Measurements from ENCODE around the gene TIGD1. TPM values are rescaled to one million over a fixed set of nuclear protein-coding genes. Genes with fewer than 3 reads are reported as not detected.

The TIGD1 gene
- total and polyA plus RNA-seq, 2 of the 13 experiments (the other 11 are each of a cell fraction or from before 2014, with no cell fraction given): 3.5 to 9.5 TPM

DNA sequence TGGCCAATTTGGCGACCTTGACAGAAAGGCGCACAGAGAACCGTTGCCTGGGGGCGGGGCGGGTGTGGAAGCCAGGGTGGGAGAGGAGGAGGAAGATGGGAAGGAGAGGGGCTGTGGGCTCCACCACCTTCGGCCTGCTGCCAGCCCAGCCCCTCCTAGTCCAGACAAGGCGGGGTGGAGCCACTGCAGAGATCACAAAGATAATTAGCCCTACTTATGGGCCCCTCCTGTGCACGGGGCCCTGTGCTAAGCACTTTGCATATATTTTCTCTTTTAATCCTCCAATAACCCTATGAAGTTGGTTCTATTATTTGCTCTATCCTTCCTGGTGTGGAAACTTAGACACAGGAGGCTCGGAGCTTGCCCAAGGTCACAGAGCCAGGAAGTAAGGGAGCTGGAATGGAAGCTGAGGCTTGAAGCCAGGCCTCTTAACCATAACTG is 49.0 kb downstream of the TIGD1 start:
- Histone ChIP-seq H3K79me2 (ENCODE audit: insufficient read depth, low read length) (no peaks in the 10 kb centered on the region), H3K9me3 (ENCODE audit: low read length) (no peaks in the 10 kb centered on the region), H3K27ac (ENCODE audit: extremely low read length, insufficient read depth, low read length) (no peak overlapping the region), H3K36me3 (replicated peaks in 1 of 2; ENCODE audit: control insufficient read depth in 1 of 2, insufficient read depth in 2 of 2, low read length in 2 of 2) (no peaks in the 10 kb centered on the region), H4K20me1 (ENCODE audit: insufficient read depth, low read length) (no peaks in the 10 kb centered on the region), H3K9ac (ENCODE audit: insufficient read depth, low read depth, low read length) (no peak overlapping the region), H3K4me3 (replicated peaks in 1 of 3; ENCODE audit: insufficient read depth in 1 of 3, low read depth in 2 of 3, low read length in 3 of 3) (no peak overlapping the region), H2AFZ (ENCODE audit: low read length) (no peak overlapping the region), H3K4me2 (ENCODE audit: low read depth, low read length) (no peak overlapping the region), H3K4me1 (ENCODE audit: insufficient read depth, low read length) (peaks cover 11% of the 10 kb centered on the region), H3K27me3 (ENCODE audit: control insufficient read depth in 1 of 2, insufficient read depth in 2 of 2, low read length in 2 of 2) (peaks cover 18 to 88% of the 10 kb centered on the region in 2 experiments)
- ATAC-seq (no peak), FAIRE-seq (no peak), DNase-seq (ENCODE audit: low spot score) (no peak)
- in situ Hi-C loops (cut with HindIII; ENCODE audit: extremely low pct_ligation_motif_present, low pct_unique_long_range_greater_than_20kb) (no loop called here), intact Hi-C loops (cut with micrococcal nuclease; ENCODE audit: unreplicated experiment) (no loop called here)
- BruUV-seq (replicated peaks): no TSS peak
- CTCF ChIA-PET (ENCODE audit: low intra/inter-chr PET ratio, low total read pairs): no interaction called here
- POLR2A ChIA-PET: interaction anchor here (1.0 kb wide), 1 partner anchor 49 kb away, joined by 3 read pairs; the partner anchor contains the start of genes EIF4E2 and TIGD1
- 21% methylated on average over 9 of the region's 9 CpGs for WGBS (ENCODE audit: low lambda C conversion rate)
- TF ChIP-seq ZBTB8A (CRISPR knock-in tag; IDR thresholded peaks at IDR 0.05; ENCODE audit: borderline replicate concordance, low read depth) (no peak), HDAC6 (IDR thresholded peaks at IDR 0.05; ENCODE audit: low read depth, low read length) (no peak), ZNF580 (CRISPR knock-in tag; IDR thresholded peaks at IDR 0.05; ENCODE audit: borderline replicate concordance, low read depth) (no peak), ZNF33B (CRISPR knock-in tag; IDR thresholded peaks at IDR 0.05) (no peak), ZNF24 (IDR thresholded peaks at IDR 0.05) (no peak), PHF21A (CRISPR knock-in tag; IDR thresholded peaks at IDR 0.05) (no peak), ZFX (CRISPR knock-in tag; IDR thresholded peaks at IDR 0.05; ENCODE audit: low read depth) (no peak), ZNF251 (CRISPR knock-in tag; IDR thresholded peaks at IDR 0.05) (no peak), RFXANK (CRISPR knock-in tag; IDR thresholded peaks at IDR 0.05) (no peak), HNF4G (IDR thresholded peaks at IDR 0.05; ENCODE audit: borderline replicate concordance, low read depth, low read length) (no peak), HNF4G (CRISPR knock-in tag; IDR thresholded peaks at IDR 0.05; ENCODE audit: borderline replicate concordance, low read depth) (no peak), STAG1 (CRISPR knock-in tag; IDR thresholded peaks at IDR 0.05) (no peak)
- TF ChIP-seq, protein P1, sequence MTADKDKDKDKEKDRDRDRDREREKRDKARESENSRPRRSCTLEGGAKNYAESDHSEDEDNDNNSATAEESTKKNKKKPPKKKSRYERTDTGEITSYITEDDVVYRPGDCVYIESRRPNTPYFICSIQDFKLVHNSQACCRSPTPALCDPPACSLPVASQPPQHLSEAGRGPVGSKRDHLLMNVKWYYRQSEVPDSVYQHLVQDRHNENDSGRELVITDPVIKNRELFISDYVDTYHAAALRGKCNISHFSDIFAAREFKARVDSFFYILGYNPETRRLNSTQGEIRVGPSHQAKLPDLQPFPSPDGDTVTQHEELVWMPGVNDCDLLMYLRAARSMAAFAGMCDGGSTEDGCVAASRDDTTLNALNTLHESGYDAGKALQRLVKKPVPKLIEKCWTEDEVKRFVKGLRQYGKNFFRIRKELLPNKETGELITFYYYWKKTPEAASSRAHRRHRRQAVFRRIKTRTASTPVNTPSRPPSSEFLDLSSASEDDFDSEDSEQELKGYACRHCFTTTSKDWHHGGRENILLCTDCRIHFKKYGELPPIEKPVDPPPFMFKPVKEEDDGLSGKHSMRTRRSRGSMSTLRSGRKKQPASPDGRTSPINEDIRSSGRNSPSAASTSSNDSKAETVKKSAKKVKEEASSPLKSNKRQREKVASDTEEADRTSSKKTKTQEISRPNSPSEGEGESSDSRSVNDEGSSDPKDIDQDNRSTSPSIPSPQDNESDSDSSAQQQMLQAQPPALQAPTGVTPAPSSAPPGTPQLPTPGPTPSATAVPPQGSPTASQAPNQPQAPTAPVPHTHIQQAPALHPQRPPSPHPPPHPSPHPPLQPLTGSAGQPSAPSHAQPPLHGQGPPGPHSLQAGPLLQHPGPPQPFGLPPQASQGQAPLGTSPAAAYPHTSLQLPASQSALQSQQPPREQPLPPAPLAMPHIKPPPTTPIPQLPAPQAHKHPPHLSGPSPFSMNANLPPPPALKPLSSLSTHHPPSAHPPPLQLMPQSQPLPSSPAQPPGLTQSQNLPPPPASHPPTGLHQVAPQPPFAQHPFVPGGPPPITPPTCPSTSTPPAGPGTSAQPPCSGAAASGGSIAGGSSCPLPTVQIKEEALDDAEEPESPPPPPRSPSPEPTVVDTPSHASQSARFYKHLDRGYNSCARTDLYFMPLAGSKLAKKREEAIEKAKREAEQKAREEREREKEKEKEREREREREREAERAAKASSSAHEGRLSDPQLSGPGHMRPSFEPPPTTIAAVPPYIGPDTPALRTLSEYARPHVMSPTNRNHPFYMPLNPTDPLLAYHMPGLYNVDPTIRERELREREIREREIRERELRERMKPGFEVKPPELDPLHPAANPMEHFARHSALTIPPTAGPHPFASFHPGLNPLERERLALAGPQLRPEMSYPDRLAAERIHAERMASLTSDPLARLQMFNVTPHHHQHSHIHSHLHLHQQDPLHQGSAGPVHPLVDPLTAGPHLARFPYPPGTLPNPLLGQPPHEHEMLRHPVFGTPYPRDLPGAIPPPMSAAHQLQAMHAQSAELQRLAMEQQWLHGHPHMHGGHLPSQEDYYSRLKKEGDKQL (CRISPR knock-in tag; IDR thresholded peaks at IDR 0.05; ENCODE audit: low read depth): no peak
- TF ChIP-seq, protein P2, sequence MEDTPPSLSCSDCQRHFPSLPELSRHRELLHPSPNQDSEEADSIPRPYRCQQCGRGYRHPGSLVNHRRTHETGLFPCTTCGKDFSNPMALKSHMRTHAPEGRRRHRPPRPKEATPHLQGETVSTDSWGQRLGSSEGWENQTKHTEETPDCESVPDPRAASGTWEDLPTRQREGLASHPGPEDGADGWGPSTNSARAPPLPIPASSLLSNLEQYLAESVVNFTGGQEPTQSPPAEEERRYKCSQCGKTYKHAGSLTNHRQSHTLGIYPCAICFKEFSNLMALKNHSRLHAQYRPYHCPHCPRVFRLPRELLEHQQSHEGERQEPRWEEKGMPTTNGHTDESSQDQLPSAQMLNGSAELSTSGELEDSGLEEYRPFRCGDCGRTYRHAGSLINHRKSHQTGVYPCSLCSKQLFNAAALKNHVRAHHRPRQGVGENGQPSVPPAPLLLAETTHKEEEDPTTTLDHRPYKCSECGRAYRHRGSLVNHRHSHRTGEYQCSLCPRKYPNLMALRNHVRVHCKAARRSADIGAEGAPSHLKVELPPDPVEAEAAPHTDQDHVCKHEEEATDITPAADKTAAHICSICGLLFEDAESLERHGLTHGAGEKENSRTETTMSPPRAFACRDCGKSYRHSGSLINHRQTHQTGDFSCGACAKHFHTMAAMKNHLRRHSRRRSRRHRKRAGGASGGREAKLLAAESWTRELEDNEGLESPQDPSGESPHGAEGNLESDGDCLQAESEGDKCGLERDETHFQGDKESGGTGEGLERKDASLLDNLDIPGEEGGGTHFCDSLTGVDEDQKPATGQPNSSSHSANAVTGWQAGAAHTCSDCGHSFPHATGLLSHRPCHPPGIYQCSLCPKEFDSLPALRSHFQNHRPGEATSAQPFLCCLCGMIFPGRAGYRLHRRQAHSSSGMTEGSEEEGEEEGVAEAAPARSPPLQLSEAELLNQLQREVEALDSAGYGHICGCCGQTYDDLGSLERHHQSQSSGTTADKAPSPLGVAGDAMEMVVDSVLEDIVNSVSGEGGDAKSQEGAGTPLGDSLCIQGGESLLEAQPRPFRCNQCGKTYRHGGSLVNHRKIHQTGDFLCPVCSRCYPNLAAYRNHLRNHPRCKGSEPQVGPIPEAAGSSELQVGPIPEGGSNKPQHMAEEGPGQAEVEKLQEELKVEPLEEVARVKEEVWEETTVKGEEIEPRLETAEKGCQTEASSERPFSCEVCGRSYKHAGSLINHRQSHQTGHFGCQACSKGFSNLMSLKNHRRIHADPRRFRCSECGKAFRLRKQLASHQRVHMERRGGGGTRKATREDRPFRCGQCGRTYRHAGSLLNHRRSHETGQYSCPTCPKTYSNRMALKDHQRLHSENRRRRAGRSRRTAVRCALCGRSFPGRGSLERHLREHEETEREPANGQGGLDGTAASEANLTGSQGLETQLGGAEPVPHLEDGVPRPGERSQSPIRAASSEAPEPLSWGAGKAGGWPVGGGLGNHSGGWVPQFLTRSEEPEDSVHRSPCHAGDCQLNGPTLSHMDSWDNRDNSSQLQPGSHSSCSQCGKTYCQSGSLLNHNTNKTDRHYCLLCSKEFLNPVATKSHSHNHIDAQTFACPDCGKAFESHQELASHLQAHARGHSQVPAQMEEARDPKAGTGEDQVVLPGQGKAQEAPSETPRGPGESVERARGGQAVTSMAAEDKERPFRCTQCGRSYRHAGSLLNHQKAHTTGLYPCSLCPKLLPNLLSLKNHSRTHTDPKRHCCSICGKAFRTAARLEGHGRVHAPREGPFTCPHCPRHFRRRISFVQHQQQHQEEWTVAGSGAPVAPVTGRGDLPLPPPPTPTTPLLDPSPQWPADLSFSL (CRISPR knock-in tag; IDR thresholded peaks at IDR 0.05): no peak
